ENCODE measurements around the gene L1CAM. TPM values are rescaled to one million over a fixed set of nuclear protein-coding genes. Genes with fewer than 3 reads are reported as not detected.

Gene L1CAM
- total RNA-seq, 1 donor from 2014 or later: 137 TPM

DNA sequence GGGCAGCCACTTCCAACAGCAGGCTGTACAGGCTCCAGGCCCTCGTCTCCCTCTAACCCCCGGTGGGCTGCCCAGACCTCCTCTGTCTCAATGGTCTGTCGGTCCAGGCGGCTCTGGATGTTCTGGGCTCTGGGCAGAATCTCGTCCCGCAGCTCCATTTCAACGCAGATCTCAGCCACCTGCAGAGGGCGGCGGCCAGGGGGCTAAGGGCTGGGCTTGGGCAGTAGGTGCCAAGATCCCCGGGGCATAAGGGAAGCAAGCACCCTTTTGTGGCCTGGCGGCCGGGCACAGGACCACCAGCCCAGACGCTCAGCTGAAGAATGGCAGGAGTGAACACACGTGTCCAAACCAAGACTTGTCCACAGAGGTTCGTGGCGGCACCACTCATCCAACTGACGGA lies 27.7 kb upstream of the L1CAM start:
- H3K27ac Mint-ChIP-seq (ENCODE audit: unreplicated experiment): peak overlapping the region; percentile 81
- H3K4me3 Mint-ChIP-seq: no peak overlapping the region
- no peaks in the 10 kb centered on the region for H3K27me3 Mint-ChIP-seq (ENCODE audit: low read depth)
- peaks cover 4% of the 10 kb centered on the region for H3K4me1 Mint-ChIP-seq
- H3K9me3 Mint-ChIP-seq: no peaks in the 10 kb centered on the region
- no peak for DNase-seq (ENCODE audit: low read depth, low spot score)
- TF ChIP-seq, protein P1, sequence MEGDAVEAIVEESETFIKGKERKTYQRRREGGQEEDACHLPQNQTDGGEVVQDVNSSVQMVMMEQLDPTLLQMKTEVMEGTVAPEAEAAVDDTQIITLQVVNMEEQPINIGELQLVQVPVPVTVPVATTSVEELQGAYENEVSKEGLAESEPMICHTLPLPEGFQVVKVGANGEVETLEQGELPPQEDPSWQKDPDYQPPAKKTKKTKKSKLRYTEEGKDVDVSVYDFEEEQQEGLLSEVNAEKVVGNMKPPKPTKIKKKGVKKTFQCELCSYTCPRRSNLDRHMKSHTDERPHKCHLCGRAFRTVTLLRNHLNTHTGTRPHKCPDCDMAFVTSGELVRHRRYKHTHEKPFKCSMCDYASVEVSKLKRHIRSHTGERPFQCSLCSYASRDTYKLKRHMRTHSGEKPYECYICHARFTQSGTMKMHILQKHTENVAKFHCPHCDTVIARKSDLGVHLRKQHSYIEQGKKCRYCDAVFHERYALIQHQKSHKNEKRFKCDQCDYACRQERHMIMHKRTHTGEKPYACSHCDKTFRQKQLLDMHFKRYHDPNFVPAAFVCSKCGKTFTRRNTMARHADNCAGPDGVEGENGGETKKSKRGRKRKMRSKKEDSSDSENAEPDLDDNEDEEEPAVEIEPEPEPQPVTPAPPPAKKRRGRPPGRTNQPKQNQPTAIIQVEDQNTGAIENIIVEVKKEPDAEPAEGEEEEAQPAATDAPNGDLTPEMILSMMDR (conservative IDR thresholded peaks at IDR 0.05): no peak
- H3K36me3 Mint-ChIP-seq (ENCODE audit: low read depth): no peaks in the 10 kb centered on the region

DNA sequence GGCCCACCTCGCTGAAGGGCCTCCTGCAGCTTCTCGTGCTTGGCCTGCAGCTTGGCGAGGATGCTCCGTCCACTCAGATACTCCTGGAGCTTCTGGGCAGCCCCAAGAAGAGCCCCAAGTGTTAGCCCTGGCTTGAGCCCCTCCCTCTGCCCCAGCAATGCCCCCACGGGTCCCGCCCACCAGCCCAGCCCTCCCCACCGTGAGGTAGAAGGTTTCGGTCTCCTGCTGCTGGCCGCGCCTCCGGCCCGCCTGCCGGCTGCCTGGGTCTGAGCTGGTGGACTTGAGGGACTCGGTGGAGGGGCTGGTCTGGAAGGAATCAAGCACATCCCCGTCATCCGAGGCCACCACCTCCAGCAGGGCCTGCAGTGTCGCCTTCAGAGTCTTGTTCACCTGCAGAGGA lies 27.2 kb upstream of the L1CAM start:
- TF ChIP-seq, protein P1 (conservative IDR thresholded peaks at IDR 0.05): no peak
- peaks cover 4% of the 10 kb centered on the region for H3K4me1 Mint-ChIP-seq
- H3K9me3 Mint-ChIP-seq: no peaks in the 10 kb centered on the region
- no peak for DNase-seq (ENCODE audit: low read depth, low spot score)
- H3K27ac Mint-ChIP-seq (ENCODE audit: unreplicated experiment): no peak overlapping the region
- no peaks in the 10 kb centered on the region for H3K36me3 Mint-ChIP-seq (ENCODE audit: low read depth)
- H3K4me3 Mint-ChIP-seq: no peak overlapping the region
- H3K27me3 Mint-ChIP-seq (ENCODE audit: low read depth): no peaks in the 10 kb centered on the region

DNA sequence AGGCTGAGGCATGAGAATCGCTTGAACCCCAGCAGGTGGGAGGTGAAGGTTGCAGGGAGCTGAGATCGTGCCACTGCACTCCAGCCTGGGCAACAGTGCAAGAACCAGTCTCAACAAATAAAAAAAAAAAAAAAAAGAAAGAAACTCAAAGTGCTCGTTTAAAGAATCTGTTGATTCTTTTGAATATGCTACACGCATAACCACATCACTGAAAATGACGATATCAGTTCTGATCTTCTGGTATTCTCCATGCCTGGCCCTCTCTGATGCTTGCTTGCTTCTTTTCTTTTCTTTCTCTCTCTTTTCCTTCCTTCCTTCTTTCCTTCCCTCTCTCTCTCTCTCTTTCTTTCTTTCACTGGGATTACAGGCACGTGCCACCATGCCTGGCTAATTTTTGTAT lies 25.8 kb upstream of the L1CAM start:
- H3K9me3 Mint-ChIP-seq: no peaks in the 10 kb centered on the region
- no peak for DNase-seq (ENCODE audit: low read depth, low spot score)
- TF ChIP-seq, protein P1 (conservative IDR thresholded peaks at IDR 0.05): no peak
- H3K27ac Mint-ChIP-seq (ENCODE audit: unreplicated experiment): no peak overlapping the region
- peaks cover 4% of the 10 kb centered on the region for H3K4me1 Mint-ChIP-seq
- no peaks in the 10 kb centered on the region for H3K27me3 Mint-ChIP-seq (ENCODE audit: low read depth)
- H3K36me3 Mint-ChIP-seq (ENCODE audit: low read depth): no peaks in the 10 kb centered on the region
- no peak overlapping the region for H3K4me3 Mint-ChIP-seq

DNA sequence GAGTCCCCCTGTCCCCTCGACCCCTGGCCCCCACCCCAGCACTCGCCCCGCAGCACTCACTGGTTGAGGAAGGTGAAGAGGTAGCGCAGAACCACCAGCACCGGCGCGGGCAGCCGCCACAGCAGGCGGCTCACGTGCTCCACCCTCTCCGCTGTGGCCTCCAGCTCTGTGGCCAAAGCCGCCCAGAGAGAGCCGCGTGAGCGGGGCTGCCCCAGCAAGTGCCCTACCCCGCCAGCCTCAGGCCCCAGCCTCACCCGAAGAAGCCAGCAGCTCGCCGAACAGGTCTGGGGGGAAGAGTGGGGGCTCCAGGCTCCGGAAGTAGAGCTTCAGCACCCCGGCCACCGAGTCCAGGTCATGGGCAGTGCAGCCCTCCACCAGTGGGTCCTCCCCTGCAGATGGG lies 24.5 kb upstream of the L1CAM start:
- Mint-ChIP-seq H3K9me3 (no peaks in the 10 kb centered on the region), H3K27me3 (ENCODE audit: low read depth) (no peaks in the 10 kb centered on the region), H3K27ac (ENCODE audit: unreplicated experiment) (no peak overlapping the region), H3K36me3 (ENCODE audit: low read depth) (no peaks in the 10 kb centered on the region), H3K4me1 (peaks cover 4% of the 10 kb centered on the region), H3K4me3 (no peak overlapping the region)
- DNase-seq (ENCODE audit: low read depth, low spot score): no peak
- TF ChIP-seq, protein P1 (conservative IDR thresholded peaks at IDR 0.05): no peak

DNA sequence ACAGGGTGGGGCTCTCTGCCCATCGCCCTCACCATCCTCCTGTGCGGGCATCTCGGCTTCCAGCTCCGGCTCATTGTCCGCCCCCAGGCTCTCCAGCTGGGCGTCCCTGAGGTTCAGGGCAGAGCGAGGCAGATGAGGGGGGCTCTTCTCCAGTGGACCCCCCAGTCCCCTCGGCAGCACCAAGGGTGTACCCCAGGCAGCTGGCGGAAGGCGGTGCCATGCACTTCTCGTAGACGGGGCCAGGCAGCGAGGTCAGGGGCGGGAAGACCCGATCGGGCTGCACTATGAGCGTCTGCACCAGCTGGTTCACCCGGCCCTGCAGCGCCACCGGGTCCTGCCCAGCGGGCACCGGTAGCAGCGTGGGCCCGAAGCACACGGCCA lies 24.0 kb upstream of the L1CAM start:
- no peak for DNase-seq (ENCODE audit: low read depth, low spot score)
- TF ChIP-seq, protein P1 (conservative IDR thresholded peaks at IDR 0.05): no peak
- peaks cover 4% of the 10 kb centered on the region for H3K4me1 Mint-ChIP-seq
- no peaks in the 10 kb centered on the region for H3K9me3 Mint-ChIP-seq
- no peak overlapping the region for H3K4me3 Mint-ChIP-seq
- no peaks in the 10 kb centered on the region for H3K36me3 Mint-ChIP-seq (ENCODE audit: low read depth)
- H3K27me3 Mint-ChIP-seq (ENCODE audit: low read depth): no peaks in the 10 kb centered on the region
- no peak overlapping the region for H3K27ac Mint-ChIP-seq (ENCODE audit: unreplicated experiment)
